ENCODE data around the gene GPR171.
"Not testable (repeated sequence)": the region's sequence is repeated elsewhere in the genome, so short reads cannot be mapped to it uniquely, and the experiment has no call there.

The GPR171 gene, protein sequence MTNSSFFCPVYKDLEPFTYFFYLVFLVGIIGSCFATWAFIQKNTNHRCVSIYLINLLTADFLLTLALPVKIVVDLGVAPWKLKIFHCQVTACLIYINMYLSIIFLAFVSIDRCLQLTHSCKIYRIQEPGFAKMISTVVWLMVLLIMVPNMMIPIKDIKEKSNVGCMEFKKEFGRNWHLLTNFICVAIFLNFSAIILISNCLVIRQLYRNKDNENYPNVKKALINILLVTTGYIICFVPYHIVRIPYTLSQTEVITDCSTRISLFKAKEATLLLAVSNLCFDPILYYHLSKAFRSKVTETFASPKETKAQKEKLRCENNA

GRCh38 chr3:151203051-151203420, at the start of gene GPR171:
Gene GPR171 (minus strand): TSS chr3:151203216. CDS start chr3:151199386, 3,830 bp downstream.
- peak; percentile 79 for DNase-seq

DNA sequence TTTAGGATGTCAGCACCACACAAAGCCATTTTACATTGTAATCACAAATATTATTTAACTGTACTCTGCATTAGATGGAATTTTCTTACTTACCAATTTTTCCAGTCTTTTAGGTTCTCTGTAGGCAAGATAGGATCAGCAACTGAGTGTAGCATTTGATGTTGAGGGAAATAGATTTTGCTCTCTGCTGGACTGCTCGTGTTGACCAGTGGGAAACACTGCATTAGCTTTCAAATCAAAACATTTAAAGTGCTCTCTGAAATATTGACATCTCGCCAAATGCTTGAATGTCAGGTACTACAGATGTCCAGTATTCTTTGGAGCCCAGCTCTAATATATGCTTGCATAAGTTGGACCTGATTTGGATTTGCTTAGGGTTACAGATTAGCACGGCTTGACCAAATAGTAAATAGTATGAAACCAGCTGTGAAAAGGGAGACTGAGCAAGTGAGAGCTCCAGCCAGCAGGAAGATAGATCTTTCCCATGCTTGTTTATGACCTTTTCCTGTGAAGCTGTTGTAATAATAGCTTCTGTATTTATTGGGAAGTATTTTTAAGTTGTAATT, 45.8 kb upstream of the GPR171 start:
- DNase-seq, result no peak

DNA sequence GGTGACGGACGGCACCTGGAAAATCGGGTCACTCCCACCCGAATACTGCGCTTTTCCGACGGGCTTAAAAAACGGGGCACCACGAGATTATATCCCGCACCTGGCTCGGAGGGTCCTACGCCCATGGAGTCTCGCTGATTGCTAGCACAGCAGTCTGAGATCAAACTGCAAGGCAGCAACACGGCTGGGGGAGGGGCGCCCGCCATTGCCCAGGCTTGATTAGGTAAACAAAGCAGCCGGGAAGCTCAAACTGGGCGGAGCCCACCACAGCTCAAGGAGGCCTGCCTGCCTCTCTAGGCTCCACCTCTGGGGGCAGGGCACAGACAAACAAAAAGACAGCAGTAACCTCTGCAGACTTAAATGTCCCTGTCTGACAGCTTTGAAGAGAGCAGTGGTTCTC, 39.0 kb upstream of the GPR171 start:
- not testable (repeated sequence) for DNase-seq

DNA sequence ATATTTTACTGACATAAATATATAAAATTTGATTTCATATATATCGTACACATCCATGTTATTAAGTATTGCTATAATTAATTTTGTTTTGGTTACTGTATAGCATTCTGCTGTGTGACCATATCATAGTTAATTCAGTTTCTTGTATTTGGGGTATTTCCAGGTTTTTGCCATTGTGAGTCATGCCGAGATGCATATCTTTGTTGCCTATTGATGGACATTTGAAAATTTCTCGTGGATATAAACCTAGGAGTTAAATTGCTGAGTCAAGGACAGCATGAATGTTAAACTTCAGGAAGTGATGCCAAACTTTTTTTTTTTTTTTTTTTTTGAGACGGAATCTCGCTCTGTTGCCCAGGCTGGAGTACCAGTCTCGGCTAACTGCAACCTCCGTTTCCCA, 33.7 kb upstream of the GPR171 start:
- no peak for DNase-seq

DNA sequence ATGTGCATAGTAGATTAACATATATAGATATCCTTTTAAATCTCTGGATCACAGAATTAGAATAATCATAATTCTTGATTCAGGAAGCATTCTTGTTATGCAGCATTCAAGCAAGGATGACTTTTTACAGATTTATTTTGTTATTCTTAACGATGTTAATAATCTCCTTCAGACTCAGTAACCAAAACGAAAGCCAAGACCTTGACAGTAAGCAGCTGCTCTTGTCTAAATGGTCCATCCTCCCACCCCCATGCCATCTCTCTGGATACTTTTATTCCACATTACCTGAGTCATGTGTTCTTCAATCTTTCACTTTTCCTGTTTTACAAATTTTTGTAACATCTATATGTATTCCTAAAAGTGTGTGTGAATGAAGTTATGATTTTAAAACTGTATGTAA, 33.3 kb upstream of the GPR171 start:
- DNase-seq, result no peak

GRCh38 chr3:151234825-151235224, 31.8 kb upstream of the GPR171 start:
- DNase-seq, result no peak

DNA sequence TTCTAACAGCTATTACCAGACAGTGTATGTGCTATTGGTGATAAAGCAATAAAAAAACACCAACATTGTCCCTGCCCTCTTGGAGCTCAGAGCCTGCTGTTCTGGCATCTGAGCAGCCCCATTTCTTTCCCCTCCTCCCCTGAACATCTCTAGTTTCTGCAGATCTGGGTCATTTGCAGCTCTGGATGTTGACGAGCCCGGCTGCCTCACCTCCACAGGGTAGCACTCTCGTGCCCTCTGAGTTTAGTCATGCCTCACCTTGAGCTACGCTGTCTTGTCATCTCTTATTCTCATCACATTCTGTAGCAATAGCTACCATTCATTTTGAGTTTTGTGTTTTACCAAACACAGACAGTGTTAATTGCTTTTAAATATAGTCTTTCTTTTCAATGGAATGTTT, 30.0 kb upstream of the GPR171 start:
- no peak for DNase-seq

DNA sequence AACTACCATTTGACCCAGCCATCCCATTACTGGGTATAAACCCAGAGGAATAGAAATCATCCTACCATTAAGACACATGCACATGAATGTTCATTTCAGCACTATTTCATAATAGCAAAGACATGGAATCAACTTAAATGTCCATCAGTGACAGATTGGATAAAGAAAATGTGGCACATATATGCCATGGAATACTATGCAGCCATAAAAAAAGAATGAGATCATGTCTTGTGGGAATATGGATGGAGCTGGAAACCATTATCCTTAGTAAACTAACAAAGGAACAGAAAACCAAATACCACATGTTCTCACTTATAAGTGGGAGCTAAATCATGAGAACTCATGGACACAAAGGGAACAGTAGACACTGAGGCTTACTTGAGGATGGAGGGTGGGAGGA, 29.4 kb upstream of the GPR171 start:
- DNase-seq, result not testable (repeated sequence)

- DNase-seq, result peak; percentile 16
Observed at GRCh38 chr3:151230646-151231045, 27.6 kb upstream of the GPR171 start.

- DNase-seq, result no peak
Observed at GRCh38 chr3:151228666-151229040, 25.6 kb upstream of the GPR171 start.

DNA sequence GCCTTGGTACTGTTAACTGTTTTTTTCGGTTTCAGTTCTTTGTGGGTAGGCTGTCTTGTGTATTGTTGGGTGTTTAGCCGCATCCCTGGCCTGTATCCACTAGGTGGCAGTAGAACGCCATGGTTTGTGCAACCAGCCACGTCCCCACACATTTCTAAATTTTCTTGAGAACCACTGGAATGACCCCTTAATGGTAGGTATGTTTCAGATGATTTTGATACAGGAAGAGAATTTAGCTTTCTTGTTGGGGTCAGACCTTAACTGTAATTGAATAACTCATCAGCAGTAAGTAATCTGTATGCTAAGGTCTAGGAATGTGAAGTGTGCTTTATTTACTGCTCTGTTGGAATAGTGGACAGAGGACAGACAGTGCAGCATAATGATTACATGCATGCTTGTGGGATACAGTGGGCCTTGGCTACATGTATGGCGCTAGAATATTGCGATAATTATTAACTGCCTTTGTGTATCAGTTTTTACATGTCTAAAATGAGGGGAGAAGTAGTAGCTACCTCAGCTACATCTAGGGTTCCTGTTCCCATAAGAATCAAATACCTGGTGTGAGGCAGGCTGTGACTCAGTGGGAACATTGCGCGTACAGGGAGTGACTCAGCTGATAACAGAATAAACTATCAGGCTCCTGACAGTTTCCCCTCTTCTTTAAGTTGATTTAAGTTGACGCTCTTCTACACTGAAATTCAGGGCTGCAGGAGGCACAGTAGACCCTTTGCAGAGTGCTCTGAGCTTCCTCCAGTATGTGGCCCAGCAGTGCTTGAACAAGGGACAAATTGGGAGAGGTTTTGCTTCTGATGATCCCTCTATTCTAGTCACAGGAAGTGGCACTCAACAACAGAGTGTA, 25.0 kb upstream of the GPR171 start:
- DNase-seq, result peak; percentile 84

GRCh38 chr3:151227266-151227806, 24.3 kb upstream of the GPR171 start:
- no peak for DNase-seq

GRCh38 chr3:151226825-151227224, 23.8 kb upstream of the GPR171 start:
- DNase-seq, result no peak

DNA sequence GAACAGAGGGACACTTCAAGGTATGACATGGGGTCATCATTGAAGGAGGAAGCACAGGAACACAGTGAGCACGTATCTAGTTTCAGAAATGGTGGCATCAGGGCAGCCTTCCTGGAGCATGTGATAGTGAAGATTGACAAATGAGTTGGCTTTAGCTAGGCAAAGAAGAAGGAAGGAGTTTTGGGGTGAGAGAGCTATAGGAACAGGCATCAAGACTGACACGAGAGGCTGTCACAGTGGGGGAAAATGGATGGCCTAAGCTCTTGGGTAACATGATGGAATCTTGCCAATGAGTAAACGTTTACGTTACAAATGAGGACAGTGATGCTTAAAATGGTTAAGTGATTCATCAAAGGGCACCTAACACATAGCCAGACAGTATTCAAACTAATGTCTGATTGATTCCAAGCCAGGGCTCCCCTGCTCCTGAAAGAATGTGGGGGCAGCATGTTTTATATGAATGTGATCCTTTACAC, 23.1 kb upstream of the GPR171 start:
- no peak for DNase-seq

- DNase-seq, result no peak
Observed at GRCh38 chr3:151225040-151225975, 22.3 kb upstream of the GPR171 start.

DNA sequence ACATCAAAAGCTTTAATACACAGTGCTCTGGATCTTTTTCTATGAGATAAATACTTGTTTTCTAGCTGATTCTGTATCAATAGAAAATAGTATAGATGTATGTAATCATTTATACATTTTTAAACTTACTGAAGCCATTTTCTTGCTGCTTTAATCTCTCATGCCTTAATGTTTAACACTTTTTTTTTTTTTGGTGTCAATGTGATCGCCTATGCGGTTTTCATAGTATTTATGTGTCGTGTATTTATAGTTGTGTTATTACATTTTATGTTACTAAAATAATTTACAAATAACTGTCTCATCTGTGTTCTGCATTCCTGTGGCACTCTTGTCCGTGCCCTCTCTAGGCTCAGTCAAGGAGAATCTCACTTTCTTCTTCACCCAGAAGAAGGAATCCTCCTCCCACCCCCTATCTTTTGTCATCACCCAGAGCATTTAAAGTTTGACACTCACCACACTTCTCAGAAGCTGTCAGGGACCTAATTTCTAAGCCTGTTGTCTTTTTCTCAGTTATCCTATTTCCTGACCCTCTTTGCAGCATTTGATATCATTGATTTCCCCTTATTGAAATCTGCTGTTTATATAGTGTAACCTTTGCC, 21.4 kb upstream of the GPR171 start:
- DNase-seq, result no peak

DNA sequence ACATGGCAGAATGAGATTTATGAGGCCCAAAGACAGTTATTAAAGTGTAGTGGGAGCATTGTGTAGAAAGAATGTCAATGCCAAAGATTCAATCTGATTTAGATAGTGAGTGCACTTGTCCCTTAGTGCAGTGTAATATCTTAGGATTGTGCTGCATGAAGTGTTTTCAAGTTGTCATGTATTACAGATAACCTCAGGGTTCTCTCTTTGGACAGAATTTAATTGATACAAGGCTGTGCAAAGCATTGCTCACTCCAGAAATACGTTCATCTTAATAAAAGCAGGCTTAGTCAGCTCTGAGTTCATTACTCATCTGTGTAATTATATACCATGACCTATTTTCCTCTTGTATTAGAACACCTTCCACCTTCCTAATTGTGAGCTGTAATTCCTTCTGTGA, 16.0 kb upstream of the GPR171 start:
- DNase-seq, result no peak

DNA sequence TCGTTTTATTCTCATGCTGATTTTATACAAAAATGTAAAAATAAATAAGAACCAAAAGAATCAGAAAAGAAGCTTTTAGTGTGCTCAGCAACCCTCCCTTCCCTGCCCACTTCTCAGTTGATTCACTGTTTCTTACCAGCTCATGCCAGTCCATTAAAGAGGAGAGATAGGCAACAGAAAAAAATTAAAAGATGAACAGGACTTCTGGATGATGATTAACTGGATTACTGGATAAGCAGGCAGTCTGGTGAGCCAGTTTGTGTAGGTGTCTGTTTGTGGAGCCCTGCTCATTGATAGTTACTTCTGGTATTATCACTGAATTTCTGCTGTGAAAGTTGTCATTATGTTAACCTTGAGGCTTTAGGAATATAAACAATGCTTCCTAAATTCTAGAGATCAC, 15.1 kb upstream of the GPR171 start:
- no peak for DNase-seq

DNA sequence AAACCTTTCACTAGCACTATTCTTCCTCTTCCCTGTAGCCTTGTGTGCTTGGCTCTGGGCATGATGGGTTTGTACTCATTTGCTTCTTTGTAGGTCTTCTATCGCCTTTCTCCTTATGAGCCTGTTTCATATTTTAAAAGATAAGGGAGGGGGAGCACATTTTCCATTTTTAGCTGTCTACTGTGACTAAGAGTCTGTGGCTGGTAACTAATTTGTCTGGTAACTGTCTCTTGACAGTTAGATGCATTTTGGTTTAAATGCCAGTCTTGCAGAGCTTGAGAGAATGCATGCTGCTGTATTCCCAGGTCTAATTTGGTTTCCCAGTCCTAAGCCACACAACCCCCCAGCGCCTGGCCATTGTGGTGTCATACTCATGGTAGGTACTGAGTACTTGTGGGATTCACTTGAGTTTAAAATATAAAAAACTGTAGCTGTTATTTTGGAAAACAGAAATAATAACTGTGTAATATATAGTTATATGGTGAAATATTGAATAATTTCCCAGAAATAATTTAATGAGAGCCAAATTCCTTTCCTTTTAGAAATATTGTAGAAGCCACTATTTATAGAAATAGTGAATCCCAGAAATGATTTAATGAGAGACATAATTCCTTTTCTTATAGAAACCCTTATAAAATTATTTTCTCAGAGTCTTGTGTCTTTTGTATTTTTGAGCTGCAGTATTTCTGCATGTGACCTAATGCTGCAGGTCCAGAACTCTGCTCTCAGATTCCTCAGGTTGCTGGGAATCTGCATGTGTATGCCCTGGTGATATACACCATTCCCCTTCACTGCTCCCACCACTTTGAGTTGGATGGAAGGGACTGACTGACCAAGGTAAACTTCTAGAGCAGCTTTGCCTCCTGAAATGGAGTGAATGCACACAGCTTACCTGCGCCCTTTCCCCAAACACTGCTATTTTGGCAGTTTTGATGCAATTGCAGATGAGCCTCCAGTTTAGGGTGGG, 13.9 kb upstream of the GPR171 start:
- DNase-seq, result no peak

DNA sequence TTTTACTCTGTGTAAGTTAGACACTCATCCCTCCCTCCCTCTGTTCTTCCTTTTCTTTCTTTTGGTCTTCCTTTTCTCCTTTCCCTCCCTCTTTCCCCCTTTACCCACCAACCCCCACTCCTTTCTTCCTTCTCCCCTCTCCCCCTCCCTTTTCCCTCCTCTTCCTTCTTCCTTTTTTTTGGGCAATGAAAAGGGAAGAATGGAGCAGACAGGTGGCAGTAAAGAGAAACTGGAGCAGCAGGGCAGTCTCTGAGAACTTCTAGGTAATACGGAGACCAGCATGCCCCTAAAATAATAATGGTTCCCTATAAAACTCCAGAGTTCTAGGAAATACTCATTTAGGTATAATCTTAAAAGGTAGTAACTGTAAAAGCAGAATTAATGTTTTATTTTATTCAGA, 11.4 kb upstream of the GPR171 start:
- no peak for DNase-seq

- DNase-seq, result no peak
Observed at GRCh38 chr3:151213881-151214280, 10.9 kb upstream of the GPR171 start.

All from CD4-positive, alpha-beta T cell treated with Interleukin-12 subunit alpha and Interleukin-12 subunit beta, for 1 hour (primary cell).